Stimulated activated CD4-positive, alpha-beta T cell treated with anti-CD3 and anti-CD28 coated beads, Interleukin-15, amount 100 ng/mL, for 1 hour (primary cell): ENCODE data around the gene AMOT.
A peak's percentile ranks its signal among the peaks of the same experiment; 100 is the strongest.
"Not testable (repeated sequence)": the region's sequence is repeated elsewhere in the genome, so short reads cannot be mapped to it uniquely, and the experiment has no call there.

ENCODE experiments used
- DNase-seq, 2 donors: peaks; one replicate each; pipeline ENCODE4 v3.0.0-alpha.2; 2020; ENCODE audit warnings: low read depth in 1 of 2, low spot score in 1 of 2

The AMOT gene

DNA sequence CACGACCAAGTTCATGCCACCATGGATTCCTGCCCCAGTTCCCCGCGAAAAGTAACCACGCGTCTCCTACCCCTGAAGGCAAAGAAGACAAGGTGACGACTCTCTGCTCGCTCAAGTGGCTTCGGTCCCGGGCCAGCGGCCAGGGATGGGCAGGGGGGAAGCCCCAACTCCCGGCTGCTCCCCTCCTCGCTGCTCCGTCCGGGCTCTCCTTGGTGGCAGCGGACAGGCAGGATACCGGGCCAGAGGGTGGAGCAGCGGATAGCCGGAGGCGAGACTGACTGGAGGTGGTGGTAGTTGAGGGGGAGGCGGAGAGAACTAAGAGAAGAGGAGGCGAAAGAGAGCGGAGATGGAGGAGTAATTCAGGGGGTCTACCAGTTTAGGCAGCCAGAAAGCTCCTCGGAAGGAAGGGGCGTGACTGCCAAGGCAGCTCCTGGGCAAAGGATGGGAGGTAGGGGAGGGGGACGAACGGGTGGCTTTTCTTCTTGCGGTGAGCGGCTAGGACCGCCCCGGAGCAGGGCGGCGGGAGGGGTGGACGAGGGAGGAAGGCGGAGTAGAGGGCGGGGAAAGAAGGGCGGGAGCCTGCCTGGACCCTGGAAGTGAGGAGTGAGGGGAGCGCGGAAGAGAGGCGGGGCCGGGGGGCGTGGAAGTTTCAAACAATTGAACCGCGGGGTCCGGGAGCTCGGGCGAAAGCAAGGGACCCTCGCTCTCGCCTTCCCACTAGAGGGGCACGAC lies at the start of gene AMOT:
TSS of gene AMOT (minus strand) at position 450 of the 732 bp plus-strand sequence. CDS start 17,705 bp downstream, outside the sequence.
- DNase-seq: peak; percentile 21 to 33

- DNase-seq: no peak
These were observed 48.8 kb upstream of the AMOT start for GRCh38 chrX:112889400-112889799.

- no peak for DNase-seq
These were observed 48.3 kb upstream of the AMOT start for GRCh38 chrX:112888916-112889315.

DNA sequence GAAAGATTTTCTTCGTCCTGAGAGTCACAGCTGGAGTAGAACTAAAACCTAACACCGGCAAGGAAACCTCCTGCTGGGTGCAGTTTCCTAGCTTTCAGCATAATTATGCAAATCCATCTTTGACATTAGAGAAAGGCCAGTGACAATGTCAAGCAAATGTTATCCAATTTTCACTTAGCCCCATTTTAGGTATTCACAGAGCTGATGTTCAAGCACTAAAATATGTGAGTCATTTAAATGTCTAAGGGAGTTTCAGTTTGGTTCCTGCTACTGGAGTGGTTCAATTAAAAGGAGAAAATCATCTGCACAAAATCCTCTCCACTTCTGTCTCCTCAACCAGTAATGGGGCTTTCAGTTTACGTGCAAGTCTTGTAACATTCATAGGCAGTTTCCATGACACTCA lies 37.1 kb upstream of the AMOT start:
- no peak for DNase-seq

- no peak for DNase-seq
These were observed 34.0 kb upstream of the AMOT start for GRCh38 chrX:112874614-112875013.

DNA sequence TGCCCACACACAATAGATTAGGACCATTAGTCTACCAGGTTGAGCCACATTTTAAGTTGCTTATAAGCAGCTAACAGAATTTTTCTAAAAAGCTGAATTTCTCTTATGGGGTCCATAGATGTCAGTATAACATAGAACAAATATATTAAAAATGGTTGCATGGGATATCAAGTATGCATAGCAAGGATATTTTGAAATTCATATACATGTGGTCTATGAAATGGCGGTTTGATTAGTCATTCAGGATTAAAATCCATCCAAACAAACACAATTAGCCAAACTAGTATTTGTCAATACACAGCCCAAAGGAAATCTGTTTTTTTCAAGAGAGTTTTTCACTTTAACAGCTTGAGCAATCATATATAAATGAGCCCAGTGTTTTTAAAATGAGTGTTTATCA lies 33.5 kb upstream of the AMOT start:
- DNase-seq: no peak

- DNase-seq: no peak
These were observed 28.0 kb upstream of the AMOT start for GRCh38 chrX:112868586-112868985.

DNA sequence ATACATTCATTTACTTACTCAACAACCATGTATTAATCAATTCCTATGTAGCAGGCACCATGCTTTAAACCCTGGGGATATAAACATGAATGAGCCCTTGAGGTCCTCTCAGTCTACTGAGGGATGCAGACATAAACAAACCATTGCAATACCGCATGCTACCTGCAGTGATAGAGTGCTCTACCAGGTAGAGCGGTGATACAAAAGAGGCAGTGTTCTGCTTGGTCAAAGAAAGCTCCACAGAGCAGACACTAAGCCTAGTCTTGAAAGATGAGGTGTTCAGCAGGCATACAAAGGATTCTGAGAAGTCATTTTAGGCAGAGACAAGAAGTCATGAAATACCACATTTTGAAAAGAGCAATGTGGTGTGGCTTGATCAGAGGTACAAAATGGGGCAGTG lies 26.9 kb upstream of the AMOT start:
- no peak for DNase-seq

- DNase-seq: no peak
These were observed 25.5 kb upstream of the AMOT start for GRCh38 chrX:112866175-112866574.

DNA sequence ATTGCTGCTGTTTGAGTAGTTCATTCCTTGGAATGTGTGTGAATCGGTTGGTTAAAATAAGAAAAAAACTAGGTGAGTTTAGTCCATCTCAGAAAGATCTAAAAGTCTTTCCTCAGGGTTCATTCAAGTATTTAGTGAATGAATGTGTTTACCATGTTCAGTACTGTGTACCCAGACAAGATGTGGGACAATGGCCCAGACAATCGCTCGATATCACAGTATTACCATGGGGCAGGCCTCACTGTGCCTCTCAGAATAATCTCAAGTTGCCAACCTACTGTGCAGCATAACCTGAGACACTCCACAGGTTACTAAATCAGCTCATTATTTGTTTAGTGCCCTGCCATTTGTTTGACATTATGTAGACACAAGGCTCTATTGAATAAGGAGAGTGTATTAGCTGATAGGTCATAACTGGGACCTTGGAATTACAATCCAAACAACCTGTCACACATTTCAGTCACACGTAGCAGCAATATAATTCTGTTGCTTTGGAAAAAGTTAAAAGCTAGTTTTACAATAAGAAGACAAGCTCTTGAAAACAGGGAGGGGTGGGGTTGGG lies 24.9 kb upstream of the AMOT start:
- no peak for DNase-seq

GRCh38 chrX:112863850-112864249 lies 23.2 kb upstream of the AMOT start:
- DNase-seq: no peak

- DNase-seq: no peak
These were observed 16.8 kb upstream of the AMOT start for GRCh38 chrX:112857478-112857878.

GRCh38 chrX:112854901-112855300 lies 14.3 kb upstream of the AMOT start:
- not testable (repeated sequence) for DNase-seq

- DNase-seq: no peak
These were observed 12.2 kb upstream of the AMOT start for GRCh38 chrX:112852851-112853250.

DNA sequence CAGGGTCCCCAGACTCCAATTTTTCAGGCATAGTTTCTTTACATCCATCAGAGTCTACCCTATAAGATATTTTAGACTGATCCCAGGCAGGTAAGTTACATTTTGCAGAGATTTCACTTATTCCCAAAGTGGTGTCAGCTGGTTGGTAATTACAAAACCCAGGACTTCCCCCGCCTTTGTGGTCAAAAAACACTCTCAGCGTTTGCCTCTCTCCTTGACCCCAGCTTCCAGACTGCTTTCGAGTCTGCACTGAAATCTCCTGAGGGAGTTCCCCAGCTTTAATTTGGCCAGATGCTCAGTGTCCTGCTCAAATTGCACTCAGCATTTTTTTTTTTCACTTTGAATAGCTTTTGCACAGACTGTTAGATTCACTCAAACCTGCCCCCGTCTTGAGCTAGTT lies 11.2 kb upstream of the AMOT start:
- DNase-seq: no peak

GRCh38 chrX:112851161-112851779 lies 10.6 kb upstream of the AMOT start:
- DNase-seq: no peak

- DNase-seq: no peak
These were observed 8.4 kb upstream of the AMOT start for GRCh38 chrX:112849016-112849415.

GRCh38 chrX:112846782-112847181 lies 6.2 kb upstream of the AMOT start:
- no peak for DNase-seq

- DNase-seq: no peak
These were observed 5.6 kb upstream of the AMOT start for GRCh38 chrX:112846187-112846586.

DNA sequence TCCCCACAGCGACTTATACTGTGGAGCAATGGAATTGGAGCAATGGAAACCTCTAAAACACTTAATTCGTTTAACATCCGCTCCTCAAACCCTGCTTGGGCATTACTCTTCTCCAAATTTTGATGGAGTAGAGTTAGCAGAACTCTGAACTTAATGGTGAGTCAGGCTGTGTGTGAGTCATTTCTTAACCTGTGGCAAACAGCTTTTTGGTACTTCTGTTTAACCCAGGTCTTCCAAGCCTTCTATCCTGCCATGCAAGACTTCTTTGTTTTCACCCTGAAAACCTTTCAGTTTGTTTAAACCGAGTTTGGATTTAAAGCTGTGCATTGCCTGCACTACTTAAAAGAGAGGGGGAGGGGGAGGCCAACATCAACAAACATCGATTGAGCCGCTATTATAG lies 3.6 kb upstream of the AMOT start:
- no peak for DNase-seq

DNA sequence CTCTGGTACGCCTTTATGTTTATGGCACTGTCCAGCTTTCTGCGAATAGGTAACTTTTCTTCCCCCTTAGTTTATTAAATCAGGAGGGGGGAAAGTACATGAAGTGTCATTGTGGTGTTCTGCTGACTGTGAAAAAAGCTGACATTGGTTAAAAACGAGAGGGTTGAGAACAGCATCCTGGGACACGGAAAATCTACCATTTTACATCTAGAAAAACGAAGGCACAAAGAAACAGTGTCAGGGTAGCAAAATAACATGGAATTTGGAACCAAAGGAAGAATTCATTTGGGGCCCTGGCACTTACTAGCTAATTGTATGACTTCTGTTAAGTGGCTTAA lies 1.2 kb upstream of the AMOT start:
- DNase-seq: no peak

DNA sequence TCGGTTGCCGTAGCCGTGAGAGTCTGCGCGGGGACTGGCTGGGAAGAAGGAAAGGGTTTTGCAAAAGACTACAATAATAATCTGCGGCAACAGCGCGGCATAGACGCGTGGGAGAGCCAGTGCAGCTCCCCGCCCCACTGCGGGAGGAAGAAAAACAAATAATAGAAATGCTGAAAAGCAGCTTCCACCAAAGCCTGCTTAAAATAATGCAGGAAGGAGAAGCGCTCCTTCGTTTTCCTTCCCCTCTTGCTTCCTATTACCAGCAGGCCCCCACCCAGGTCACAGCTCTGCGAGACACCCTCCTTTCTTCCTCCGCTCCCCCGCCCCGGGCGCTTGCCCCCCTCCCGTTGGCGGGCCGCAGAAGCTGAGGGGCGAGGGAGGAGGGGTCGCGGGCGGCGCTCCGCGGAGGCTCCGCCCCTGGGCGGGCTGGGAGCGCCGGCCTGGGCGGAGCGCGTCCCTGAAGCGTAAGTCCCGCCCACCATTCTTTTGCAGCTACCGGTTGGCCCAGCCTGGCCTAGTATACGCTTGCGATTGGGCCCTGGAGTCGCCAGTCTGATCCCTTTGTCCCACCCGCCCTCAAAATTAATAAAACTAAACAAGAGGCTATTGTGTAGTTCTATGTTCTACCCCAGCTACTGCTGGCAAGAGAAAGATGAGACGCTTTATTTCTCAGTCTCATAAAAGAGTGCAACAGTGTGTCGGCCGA lies 636 bp upstream of the AMOT start:
- DNase-seq: peak; percentile 46
